ENCODE data around the gene ALDH3B2. TPM values are rescaled to one million over a fixed set of nuclear protein-coding genes. Genes with fewer than 3 reads are reported as not detected.

The ALDH3B2 gene
- total and polyA plus RNA-seq, 2 of the 8 experiments (the other 6 are each of a cell fraction or from before 2014, with no cell fraction given), result not detected

- TF ChIP-seq SUZ12 (IDR thresholded peaks at IDR 0.05; ENCODE audit: low read length) (no peak), TEAD4 (IDR thresholded peaks at IDR 0.05; ENCODE audit: low read depth, low read length) (no peak)
Observed at GRCh38 chr11:67627812-67628624, 46.4 kb downstream of the ALDH3B2 start (continued).

Data from H1 (cell line).